Stimulated activated CD8-positive, alpha-beta memory T cell treated with anti-CD3 and anti-CD28 coated beads, Interleukin-15, amount 100 ng/mL, for 1 hour (primary cell): ENCODE data around the gene STAT5A.

ENCODE experiments used
- DNase-seq: peaks from one replicate; pipeline ENCODE4 v3.0.0-alpha.2; 2020; ENCODE audit warnings: low read depth

STAT5A gene

DNA sequence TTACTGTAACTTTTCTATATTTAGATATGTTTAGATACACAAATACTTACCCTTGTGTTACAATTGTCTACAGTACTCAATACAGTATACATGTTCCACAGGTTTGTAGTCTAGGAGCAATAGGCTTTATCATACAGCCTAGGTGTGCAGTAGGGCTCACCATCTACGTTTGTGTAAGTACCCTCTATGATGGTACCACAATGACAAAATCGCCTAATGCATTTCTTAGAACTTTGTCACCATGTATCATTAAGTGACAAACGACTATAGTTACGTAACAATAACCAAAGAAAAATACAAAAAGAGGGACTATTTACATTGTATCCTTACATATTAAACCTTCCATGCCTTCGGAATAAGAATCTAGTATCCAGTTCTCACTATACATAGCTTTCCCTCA is 20.1 kb upstream of the STAT5A start:
- DNase-seq = no peak

DNA sequence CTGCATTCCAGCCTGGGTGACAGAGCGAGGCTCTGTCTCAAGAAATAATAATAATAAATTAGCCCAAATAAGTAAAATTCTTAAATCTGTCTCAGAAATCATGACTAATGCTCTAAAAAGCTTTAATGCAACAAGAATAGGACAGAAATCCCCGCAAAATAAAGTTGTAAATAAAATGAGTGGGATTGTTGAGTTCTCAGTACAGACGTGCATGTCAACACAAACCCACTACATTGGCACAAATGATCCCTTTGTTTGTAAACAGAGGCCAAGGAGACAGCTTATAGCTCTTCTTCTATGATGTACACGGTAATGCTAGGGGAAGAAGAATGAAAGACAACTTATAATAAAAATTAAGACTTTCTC is 18.1 kb upstream of the STAT5A start:
- no peak for DNase-seq

DNA sequence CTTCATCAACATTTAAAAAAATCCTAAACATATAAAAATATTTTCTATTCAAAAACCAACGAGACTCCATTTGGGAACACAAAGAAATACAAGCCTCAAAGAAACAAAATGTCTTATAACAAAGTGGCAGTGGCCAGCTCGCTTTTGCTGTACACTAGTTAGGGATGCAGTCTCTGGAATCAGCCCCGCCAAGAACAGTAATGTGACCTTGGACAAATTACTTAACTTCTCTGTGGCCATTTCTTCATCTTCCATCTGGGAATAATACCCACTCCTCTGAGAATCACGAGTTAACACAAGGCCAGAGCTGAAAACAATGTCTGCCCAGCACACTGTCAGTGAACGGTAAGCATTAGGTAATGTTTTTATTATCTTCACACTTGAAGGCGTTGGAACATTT is 17.7 kb upstream of the STAT5A start:
- no peak for DNase-seq

DNA sequence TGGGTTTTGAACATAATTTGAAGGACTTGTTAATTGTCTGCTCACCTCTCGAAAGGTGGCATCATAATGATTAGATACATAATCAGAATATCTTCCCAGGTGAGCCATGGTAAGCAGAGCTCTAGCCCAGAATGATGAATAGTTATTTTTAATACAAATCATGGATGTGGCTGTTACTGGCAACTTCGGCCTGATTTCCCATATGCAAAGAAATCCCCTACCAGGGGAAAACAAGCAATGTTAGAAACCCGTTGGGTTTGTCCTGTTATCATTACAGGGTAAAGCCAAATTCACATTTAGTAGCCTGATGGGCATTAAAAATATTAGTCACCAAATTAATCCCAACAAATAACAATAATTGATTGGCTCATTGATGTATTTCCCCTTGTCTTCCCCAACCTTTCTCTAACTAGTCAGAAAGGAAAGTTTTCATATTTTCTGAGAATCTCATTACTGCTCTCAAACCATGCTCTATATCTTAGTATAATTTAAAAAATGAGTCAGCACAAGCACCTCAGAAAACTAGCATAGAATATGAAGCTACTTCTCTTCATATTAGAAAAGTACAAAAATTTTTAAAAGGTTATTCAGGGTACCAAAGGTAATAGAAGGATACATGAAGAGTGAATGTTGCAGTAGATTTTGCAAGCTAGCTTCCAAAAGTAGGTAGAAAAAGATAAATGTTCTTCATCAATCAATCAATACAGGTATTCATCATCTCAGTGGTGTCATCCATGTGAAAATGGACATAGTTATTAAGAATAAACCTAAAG is 17.1 kb upstream of the STAT5A start:
- no peak for DNase-seq

- no peak for DNase-seq
Measured at GRCh38 chr17:42271779-42272035, 16.6 kb upstream of the STAT5A start.

DNA sequence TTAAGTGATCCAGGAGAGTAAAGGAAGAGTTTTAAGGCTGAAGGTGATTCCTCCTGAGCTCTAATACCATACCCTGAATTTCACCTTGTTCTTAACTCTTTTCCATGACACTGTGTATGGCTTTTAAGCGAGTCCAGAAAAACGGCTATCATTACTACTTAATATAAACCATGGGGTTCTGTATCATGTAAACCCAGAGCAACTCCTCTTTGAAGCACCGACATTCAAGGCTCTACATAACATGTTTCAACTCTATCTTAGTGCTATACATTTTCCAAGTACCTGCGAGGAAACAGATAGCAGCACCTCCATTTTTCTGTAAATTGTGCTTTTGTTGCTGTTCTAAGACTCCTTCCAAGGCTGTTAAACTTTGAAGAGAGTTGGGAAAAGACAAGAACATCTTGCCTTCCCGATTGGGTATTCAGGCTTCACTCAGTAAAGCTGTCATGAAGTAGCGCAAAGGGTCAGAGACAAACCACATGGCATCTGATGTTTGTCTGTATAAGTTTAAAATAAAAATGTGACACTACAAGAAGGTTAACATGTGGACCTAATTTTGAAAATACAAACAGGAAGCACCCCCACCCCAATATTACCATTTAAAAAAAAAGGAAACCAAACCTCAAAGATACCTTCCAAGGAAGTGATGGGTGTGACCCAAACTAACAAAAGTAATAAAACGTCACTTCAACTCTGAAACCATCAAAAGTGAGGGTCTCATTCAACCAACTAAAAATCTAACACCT is 16.0 kb upstream of the STAT5A start:
- DNase-seq = no peak

- DNase-seq = no peak
Measured at GRCh38 chr17:42273474-42274252, 14.6 kb upstream of the STAT5A start.

GRCh38 chr17:42274253-42274542 is 14.1 kb upstream of the STAT5A start:
- no peak for DNase-seq

DNA sequence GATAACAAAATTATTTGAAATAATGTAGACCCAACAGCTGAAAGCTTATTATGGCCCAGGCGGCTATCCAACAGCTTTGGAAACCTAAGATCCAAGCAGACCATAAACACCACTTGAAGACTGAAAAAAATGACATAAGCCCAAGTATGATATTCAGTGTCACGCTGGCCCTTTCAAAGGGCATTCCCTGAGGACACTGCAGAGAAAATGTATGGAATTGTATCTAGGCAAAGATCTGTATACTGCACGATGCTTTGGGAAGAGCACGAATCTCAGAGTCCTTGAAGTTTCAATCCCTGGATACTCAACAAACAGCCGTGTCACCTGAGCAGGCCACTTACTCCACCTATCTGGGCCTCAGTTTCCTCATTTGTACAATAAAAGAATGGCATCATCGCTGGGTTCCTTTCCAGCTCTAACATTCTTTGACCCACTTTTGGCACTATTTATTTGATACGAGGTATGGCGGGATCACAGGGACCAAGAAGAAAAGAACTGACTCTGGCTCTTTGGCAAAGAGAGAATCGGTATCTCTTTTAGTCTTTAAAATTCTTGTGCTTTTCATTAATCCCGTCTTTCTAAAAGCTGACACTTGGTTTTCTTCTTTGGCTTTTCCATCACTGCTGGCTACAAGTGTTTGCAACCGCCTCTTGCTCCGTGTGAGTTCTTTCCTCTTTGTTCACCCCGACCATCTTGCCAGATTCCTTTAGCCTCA is 13.3 kb upstream of the STAT5A start:
- no peak for DNase-seq

DNA sequence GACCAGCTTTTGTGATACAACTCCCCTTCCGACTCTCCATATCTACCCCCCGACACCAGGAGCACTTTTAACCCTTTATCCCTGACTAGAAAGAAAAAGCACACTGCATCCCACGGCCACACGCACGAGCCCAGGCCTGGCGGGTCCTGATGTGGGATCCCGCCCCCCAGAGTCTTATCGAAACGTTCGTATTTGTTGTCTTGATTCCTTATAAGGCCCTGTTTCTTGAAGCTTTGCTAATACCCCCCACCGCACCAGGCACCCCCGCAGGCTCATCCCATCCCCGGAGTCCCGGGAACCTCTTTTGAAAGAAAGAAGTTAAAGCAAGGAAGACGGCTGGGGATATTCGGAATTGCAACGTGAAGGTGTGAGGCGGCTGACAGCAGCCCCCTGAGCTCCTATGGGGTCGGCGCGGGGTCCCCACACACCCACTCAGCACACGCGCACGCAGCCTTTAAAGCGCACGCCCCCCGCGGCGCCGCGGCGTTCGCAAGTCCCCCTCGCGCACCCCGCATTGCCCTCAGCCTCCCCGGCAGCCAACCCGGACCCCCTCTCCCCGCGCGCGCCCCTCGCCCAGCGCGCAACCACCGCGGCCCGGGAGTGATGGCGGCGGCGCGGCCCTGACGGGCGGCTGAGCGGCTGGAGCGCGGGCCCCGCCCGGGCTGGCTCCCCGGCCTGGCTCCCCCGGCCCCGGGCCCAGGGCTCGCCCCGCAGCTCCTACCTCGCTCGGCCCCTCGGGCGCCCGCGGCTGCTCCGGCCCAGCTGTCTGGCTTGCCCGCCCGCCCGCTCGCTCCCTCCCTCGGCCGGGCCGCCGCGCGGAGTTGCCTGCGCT is 12.6 kb upstream of the STAT5A start:
- no peak for DNase-seq

DNA sequence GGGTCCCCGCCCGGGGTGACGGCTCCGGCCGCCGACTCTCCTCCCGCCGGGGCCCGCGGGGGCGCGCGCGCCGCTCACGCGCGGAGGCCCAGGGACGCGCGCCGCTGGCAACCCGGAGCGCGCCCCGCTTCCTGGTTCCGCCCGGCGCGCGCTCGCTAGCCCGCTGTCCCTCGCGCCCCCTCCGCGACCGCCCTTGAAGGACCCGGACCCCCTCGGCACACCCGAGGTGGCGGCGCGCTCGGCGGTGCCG is 12.0 kb upstream of the STAT5A start, which contains the start of gene STAT5B:
TSS of gene STAT5B (minus strand) at position 33 of the 250 bp plus-strand sequence. CDS start 44,264 bp downstream, outside the sequence.
- DNase-seq = no peak

DNA sequence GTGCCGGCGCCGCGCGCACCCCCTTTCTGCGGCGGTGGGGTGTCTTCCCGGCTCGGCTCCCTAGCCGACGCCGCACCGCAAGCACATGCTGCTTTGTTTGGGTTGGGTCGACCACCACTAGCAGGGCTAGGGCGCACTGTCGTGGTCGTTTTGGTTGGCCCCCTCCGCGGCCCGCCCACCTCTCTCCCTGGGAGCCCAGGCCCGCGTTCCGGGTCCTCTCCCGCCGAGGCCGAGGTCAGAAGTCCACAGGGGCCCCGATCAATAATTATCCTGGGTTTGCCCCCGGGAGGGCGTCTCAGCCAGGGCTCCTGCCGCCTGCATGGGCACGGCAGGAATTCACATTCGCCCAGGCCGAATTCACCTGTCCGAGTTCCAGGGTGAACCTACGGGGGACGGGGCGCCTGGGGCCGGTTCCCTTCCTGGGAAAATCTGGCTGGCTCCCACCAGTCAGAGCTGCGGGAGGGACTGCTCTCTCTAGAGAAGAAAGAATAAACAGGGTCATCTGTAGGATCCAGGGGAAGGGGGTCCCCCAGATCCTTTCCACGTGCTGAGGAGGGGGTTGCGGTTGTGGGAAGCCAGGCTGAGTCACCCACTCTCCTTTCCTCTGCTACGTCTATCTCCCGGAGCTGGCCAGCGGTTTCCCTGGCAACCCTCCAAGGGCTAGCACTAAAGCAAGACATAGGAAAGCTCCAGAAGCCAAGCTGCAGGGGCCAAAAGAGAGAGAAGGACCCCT is 11.5 kb upstream of the STAT5A start:
- DNase-seq = no peak

DNA sequence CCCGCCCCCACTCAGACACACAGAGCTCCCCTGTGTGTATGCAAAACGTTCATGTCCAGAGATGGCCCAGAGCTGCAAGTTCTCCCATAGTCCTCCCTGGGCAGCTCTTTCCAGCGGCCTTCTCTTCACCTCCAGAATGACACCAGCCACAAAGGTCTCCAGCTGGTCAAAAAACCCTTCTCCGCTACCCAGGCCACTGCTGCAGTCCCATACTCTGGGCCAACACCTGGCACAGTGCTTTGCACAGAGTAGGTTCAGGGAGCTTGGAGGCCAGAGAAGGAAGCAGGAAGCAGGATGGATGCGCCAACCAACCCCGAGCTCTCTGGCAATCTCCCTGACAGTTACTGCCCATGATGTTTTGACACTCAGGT is 11.0 kb upstream of the STAT5A start:
- DNase-seq = no peak

DNA sequence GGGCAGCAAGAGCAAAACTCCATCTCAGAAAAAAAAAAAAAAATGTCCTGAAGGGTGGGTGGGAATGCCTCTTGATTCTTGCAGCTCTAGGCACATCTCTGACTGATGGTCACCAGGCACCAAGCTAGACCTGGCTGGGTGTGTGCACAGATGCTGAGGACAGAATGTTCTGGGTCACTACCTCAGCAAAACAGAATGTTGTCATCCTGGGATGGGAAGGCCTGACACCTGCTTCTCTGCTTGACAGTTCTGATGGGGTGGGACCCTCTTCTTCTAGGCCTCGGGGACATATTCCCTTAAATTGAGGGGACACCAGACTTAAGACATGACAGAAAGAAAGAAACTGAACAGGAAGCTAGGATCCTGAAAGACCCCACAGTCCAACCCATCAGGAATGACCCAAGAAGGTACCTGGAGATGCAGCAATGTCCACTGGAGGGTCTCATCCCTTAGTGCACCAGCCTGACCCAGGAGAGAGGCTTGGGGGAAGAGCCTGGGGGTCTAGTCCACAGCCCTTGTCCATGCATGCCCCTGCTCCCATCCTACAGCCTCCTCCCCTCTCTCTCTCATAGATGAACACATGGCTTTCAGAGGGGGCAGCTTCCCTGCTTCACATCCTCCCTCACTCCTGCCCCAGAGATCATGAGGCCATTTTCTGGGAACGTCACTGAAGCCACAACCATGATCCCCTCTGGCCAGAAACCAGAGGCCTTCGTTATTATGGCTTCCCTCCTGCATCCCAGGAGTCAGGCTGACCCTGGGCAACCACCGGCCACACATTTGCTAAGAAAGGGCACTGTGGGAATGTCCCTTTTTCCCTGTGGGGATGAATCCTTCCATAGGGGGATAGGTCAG is 8.3 kb upstream of the STAT5A start:
- DNase-seq = no peak

DNA sequence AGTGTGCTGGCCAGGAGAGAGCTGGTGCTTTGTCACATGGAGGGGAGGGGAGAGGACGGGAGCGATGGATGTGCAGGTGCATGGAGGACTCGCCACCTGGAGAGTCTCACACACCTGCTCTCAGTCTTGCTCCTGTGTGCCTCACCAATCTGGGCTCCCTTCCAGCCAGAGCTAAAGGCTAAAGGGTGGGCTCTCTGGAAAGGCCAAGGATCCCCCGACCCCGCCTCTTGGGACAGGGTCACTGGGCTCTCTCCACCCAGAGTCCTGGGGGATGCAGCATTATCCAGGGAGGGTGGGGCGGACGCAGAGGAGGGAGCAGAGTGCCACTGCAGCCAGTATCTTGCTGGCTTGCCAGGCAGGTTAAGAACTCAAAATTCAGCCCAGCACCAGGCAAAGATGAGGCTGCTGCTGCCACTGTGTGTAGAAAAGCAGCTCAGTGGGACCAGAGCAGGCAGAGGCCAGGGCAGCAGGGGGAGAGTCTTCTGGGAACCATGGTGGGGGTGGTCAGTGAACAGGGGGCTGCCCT is 6.7 kb upstream of the STAT5A start:
- DNase-seq = no peak

DNA sequence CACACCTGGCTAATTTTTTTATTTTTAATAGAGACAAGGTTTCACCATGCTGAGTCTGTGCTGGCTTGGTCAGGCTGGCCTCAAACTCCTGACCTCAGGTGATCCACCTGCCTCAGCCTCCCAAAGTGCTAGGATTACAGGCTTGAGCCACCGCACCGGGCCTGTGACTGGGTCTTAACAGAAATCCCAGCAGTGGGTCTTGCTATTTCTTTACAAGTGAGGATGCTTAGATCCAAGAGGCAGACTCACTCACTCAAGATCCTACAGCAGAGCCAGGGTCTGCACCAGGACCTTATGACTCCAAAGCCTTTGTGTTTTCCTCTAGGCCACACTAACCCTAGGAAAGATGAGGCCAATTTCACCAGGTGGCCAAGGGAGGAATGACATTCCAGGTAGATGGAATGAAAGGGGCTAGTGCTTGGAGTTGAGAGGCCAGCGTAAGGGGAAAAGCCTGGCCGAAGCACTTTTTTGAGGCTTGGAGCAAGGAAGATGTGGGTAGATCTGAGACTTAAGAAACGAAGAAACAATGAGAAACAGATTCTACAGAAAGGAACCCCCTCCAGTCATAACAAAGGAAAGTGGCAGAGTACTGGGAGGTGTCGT is 5.7 kb upstream of the STAT5A start:
- no peak for DNase-seq

- no peak for DNase-seq
Measured at GRCh38 chr17:42283241-42284023, 4.9 kb upstream of the STAT5A start.

GRCh38 chr17:42284024-42284369 is 4.3 kb upstream of the STAT5A start:
- no peak for DNase-seq

DNA sequence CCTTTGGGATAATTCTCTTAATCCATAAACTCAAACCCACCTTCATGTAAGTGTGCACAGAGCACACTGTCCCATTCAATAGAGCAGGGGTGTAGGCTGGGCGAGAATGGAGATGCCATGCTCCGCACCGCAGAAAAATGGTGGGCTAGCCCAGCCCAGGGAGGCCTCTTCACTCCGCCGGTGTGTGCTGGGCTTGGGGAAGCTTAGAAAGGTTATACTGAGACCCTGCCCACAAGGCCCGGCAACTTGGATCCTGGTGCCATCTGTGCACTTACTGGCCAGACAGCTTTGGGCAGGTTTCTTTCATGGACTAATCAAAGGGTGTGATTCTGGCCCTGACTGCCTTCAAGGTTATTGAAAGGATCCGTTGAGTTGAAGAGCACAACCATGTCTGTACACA is 3.7 kb upstream of the STAT5A start:
- no peak for DNase-seq
